LHCN-M2 (cell line): Measurements from ENCODE around the gene ZNF319. TPM values are rescaled to one million over a fixed set of nuclear protein-coding genes. Genes with fewer than 3 reads are reported as not detected.

Experiments used
- DNase-seq: peaks from one replicate; pipeline ENCODE4 v3.0.0-alpha.2; 2012; ENCODE audit warnings: low read depth
- total RNA-seq: library from RNA; depleted of rRNA; stranded (reverse); fragments of >200 nt; gene quantifications from 2 replicates; pipeline ENCODE4 v1.2.3, GENCODE V29; 2014; rRNA removed

The ZNF319 gene
- total RNA-seq, 1 experiment from 2014 or later, result 3.8 TPM

DNA sequence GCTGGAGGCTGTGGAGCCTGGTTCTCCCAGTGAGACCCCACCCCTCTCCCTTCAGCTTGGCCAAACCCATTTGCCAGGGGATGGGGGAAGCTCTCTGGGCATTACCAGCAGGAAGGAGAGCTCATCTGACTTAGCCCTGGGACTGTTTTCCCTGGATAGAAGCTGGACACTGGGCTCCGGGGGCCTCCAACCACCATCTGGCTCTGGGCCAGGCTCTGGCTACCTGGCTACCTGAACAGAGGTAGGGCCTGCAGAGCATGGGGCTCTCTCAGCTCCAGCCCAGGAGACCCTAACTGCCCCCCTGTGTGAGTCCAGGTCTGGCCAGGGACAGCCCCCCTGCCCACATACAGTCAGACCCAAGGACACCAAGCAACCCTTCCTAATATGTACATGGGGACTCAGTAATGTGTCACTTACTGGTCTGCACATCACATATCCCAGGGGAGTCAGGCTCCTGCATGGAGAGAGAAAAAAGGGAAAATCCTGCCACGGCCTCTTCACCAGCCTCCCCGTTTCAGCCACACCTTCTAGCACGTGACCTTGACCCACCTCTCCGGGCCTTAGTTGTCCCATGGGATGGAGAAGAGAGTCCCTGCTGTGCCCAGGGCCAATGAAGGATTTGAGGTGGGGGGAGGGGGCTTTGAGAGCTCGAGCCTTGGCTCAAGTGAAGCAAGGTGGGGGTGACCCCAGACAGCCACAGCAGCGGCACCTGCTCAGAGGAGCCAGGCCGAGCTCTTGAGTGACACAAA, 43.4 kb downstream of the ZNF319 start:
- DNase-seq, result no peak

DNA sequence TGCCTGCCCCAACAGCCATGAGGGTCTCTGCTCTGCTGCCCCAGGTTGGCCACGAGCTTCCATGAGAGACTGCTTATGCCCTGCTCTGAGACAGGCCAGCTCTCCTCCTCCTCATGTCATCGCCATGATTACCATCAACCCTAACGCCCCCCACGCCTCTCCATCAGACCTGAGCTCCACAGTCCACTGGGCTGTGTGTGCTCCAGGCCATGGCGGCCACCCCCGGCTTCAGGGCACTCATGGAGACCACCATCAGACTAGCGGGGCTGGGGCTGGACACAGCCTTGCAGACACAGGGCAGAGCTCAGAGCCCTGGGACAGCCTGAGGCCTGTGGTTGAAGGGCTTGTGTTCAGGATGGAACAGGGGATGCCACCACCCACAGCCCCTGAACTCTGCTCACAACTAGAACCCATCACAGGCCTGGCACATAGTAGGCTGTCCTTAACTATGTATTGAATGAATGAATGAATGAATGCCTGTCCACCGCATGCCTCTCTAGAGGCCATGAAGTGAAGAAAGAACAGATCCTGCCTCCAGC, 44.1 kb downstream of the ZNF319 start:
- DNase-seq, result no peak

DNA sequence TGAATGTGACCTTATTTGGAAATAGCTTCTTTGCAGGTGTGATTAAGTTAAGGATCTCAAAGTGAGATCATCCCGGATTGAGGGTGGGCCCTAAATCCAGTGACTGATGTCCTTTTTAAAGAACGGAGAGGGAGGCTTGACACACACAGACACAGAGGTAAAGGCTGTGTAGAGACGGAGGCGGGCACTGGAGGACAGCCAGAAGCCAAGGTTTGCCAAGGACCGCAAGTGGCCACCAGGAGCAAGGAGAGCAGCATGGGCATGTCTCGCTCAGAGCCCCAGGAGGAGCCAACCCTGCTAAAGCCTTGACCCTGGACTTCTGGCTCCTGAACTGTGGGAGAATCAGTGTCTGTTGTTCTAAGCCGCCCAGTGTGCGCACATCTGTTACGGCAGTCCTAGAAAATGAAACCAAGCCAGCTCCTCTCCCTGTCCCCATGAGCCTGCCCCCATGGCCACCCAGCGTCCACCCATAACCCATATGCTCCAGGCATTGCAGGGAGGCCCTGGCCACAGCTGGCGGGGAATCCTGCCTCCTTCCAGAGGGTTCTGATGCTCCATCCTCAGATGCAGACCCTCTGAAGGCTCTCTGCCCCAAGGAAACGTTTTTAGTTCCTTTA, 44.8 kb downstream of the ZNF319 start:
- DNase-seq, result no peak

DNA sequence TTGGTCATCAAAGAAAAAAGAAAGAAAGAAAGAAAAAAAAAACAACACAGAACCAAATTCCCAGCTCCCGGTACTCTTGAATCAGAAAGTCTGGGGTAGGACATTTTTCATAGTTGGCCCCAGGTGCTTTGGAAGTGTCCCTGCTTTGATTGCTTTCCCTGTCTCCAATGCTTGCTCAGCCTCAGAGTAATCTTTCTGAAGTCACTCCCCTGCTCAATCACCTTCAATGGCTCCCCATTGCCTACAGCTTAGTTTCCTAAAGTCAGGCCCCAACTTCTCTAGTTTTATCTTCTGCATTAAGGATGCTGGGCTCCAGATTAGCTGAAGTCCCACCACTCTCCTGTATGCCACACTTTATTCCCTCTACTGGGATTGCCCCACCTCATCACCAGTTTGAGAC, 46.6 kb downstream of the ZNF319 start:
- no peak for DNase-seq

DNA sequence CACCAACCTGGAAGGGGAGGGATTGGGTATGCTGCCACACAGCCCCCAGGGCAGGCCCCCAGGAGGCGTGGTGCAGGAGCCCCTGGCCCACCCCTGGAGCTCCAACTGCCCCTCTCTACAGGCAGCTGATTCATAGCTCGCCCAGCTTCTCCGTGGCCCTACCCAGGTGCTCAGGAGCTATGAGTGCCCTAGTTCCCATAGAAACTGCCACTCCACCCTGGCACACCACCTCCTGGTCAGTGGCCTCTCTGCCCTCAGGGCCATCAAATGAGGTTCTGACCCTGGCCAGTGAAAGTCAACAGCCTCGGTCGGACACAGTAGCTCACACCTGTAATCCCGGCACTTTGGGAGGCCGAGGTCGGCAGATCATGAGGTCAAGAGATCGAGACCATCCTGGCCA, 47.6 kb downstream of the ZNF319 start:
- no peak for DNase-seq

DNA sequence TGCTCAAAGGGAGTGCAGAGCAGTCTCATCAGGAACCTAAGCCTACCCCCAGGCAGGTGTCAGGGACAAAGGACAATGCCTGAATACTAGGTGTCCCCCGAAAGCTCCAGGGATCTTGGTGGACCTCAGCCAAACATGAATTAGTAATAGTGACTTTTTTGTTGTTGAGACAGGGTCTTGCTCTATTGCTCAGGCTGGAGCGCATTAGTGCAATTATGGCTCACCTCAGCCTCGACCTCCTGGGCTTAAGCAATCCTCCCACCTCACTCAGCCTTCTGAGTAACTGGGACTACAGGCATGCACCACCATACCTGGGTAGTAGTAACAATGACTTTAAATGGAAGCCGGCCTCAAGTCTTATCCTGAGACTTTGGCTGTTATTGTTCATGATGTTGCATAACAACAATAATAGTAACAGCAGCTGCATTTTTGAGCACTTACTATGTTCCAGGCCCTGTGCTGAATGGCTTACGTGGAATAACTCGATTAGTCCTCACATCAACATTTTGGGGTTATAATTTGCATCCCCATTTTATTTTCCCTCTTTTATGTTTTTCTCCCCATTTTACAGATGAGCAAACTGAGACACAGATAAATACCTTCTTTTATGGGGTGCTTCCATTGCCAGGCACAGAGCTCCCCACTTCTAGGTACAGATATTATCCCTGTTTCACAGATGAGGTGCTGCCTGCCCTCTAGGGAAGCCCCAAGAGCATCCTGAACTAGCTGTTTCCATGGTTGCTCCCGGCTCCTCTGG, 49.1 kb downstream of the ZNF319 start:
- DNase-seq, result no peak

DNA sequence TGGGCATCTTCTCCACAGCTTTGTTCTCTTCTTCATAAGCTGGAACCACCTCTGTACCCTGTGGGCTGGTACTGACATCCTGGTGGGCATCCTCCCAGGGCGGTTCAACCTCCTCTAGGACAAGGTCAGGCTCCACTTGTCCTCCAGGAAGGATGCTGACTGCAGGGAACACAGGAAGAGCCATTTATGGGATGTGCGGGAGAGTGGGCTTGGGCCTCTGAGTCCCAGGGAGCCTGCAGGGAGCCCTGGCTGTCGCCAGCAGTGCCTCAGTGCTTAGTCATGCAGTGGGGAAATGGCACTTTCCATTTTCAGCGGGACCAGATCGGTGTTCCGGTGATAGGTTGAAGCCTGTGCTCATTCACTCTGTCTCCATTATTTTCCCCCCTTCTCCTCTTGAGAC, 50.1 kb downstream of the ZNF319 start:
- DNase-seq, result no peak

DNA sequence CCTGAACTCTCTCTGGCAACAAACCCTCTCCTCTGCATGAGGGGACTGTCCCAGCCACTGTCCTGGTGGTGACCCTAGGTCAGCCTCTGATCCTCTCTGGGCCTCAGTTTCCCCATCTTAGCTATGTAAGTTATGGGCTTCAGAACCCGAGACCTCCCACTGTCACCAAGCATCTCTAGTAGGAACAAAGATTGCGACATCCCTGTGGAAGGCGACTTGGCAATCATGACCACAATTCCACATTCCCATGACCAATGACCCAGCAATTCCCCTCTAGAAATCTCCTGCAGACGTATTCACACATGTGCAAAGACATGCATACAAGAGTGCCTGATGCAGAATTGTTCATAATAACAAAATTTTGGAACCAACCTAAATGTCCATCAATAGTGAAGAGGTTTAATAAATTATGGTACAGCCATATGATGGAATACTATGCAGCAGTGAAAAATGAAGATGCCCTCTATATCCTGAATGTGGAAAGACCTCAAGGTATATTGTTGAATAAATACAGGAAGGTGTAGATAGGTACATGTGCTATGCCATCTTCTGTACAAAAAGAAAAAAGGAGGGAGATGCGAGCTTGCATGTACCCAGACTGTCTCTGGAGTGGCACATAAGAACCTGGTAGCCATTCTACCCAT, 50.8 kb downstream of the ZNF319 start:
- DNase-seq, result no peak

DNA sequence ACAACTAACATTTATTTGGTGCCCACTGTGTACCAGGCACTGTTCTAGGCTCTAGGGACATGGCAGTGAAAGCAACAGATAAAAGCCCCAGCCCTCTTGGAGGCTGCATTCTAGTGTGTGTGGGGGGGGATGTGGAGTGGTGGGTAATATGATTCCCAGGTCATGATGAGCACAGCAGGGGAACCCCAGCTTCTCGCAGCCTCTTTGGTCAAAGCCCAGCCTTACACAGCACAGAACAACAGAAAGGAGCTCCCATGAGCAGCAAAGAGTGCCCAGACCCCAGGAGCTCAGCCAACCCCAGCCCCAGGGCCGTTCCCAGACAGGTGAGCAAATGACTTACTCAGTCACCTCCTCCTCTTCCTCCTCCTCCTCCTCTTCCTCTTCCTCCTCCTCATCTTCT, 51.5 kb downstream of the ZNF319 start:
- no peak for DNase-seq

DNA sequence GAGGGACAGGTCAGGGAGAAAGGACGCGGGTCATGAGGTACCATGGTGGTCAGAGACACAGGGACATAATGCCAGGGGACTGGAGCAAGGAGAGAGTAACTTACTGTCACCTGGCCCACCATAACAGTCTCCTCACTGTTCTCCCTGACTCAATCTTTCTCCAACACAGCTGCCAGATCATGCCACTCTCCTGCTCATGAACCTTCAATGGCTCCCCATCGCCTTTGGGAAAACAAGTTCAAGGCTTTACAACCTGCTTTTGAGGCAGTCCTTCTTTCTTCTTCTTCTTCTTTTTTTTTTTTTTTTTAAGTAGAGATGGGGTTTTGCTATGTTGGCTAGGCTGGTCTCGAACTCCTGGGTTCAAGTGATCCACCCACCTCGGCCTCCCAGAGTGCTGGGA, 52.4 kb downstream of the ZNF319 start:
- no peak for DNase-seq

DNA sequence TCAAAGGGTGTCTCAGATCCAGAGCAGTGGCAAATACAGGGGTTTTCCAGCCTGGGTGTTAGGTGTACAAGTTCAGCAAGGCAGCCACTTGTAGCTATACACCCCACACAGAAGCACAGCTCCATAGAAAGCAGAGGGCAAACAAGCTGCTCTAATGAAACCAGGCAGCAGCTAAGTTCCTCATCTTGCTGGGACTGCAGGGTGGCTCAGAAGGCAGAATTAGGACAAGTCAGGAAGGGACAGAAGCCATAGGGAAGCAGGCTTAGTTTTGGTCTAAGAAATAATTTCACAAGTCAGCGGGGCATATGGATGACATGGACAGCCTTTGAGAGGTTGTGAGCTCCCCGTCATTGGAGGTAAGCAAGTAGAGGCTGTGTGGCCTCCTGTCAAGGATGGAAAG, 53.2 kb downstream of the ZNF319 start:
- DNase-seq, result no peak

DNA sequence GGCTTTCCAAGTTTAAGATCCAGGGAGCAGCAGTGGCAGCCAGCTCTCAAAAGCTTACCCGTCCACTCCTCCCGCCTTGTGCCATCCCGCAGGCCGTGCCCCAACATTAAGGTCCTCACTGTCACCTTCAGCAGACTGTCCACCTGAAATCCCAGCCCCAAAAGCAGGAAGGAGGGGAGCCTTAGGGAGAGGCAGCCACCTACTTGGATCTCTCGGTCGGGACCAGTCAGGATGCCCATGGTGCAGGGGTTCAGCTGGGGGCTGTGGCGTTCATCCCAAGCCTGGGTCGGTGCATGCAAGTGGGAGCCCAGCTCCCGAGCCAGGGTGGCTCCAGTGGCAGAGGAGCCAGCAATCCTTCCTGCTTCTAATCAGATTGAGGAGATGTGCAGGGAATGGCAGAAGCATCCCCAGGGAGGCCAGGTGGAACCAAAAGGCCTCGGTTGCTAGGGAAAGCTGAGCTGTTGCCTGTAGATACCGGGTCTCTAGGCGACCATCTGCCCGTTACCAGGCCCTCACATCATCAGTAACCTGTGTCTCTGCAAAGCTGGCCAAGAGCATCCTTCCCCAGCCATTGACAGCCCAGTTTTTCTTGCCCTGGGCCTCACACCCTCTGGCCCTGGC, 54.2 kb downstream of the ZNF319 start:
- DNase-seq, result no peak

DNA sequence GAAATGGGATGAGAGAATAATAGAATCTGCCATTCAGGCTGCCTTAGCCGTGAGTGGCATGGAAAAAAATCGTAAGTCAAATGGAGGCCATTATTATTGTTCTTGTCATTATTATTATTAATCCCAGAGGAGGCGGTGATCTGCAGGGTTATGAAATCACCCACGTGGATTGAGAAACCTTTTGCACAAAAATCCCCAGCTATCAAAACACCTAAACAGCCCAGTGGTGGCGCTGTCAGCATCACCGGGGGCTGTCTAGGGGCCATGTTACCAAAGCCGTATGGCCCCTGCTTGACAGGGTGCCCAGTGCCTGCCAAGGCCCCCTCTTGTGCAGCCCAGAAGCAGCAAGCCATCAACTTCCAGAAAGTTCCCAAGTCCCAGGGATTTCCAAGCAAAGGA, 54.7 kb downstream of the ZNF319 start:
- DNase-seq, result no peak

DNA sequence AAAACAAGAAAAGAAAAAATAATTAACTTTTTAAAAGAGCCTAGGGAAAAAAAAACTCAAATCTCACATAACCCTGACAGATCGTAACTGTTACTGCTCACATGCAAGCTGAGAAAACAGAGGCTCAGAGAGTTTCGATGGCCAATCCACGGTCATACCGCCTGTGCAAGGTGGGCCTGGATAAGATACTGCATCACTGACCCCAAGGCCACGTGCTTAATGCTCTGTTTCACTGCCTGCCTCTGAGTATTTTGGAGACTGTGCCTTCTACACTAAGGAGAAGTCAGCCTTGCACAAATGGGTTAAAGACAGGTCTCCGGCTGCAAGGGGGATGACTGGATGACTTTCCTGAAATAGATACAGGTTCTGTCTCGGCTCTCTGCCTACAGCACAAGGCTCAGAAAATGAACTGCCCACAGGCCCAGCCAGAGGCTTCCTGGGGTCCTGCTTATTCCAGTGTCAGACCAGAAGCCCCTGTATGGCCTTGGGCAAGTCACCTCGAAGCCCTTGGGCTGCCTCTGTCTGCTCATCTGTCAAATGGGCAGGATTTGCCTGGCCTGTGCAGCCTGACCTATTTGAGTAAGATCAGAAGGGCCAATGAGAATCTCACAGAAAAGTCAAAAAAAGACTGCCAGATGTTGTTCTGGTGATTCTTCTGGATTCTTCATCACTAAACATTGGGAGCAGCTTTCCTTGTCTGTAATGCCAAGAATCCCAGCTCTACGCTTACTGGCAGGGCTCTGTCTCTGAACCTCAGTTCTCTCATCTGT, 55.3 kb downstream of the ZNF319 start:
- DNase-seq, result no peak

Other genes starting within 250 kb of the ZNF319 start
- gene KIFC3, start 198.2 kb downstream of the ZNF319 start, total RNA-seq, result 76.8 and 77.4 TPM in 2 replicates
- gene CNGB1, start 29.5 kb downstream of the ZNF319 start, total RNA-seq, result not detected in 2 replicates
- gene USB1, start 735 bp upstream of the ZNF319 start, total RNA-seq, result 24.5 and 37.2 TPM in 2 replicates
- 1.9 and 5.0 TPM in 2 replicates for gene MMP15, start 25.1 kb upstream of the ZNF319 start, total RNA-seq
- gene CFAP20, start 128.7 kb upstream of the ZNF319 start, total RNA-seq, result 70.2 and 115 TPM in 2 replicates
- gene CSNK2A2, start 197.4 kb upstream of the ZNF319 start, total RNA-seq, result 25.4 and 27.4 TPM in 2 replicates